Natural killer cell treated with Interleukin-12 subunit alpha and Interleukin-12 subunit beta and Interleukin-15 and Interleukin-18, amount 100 ng/mL, for 72 hours (primary cell): ENCODE results near the gene EFNB2. TPM values are rescaled to one million over a fixed set of nuclear protein-coding genes. Genes with fewer than 3 reads are reported as not detected.

Source experiments
- ATAC-seq, 2 donors: fragments of 150-1000 bp; cut with Tn5 transposase in 1 of 2; sonication (Bioruptor Pico), chemical (Tn5 transposase) in 1 of 2; 2 replicates each; pipeline ENCODE4 v1.10.0; 2021
- DNase-seq: peaks from one replicate; pipeline ENCODE4 v3.0.0; 2022; ENCODE audit warnings: low spot score
- H3K27ac Mint-ChIP-seq, 2 donors: 1 replicate in 1 of 2; 2 replicates in 1 of 2; pipeline ENCODE4 v1.8.0; 2022; ENCODE audit warnings: mixed read lengths in 2 of 2, mild to moderate bottlenecking in 1 of 2, moderate library complexity in 1 of 2
- H3K27me3 Mint-ChIP-seq, 2 donors: 1 replicate in 1 of 2; 2 replicates in 1 of 2; pipeline ENCODE4 v1.8.0; 2022; ENCODE audit warnings: mixed read lengths in 2 of 2
- H3K36me3 Mint-ChIP-seq: one replicate; pipeline ENCODE4 v1.8.0; 2022; ENCODE audit warnings: mixed read lengths
- H3K4me1 Mint-ChIP-seq, 2 donors: 1 replicate in 1 of 2; 2 replicates in 1 of 2; pipeline ENCODE4 v1.8.0; 2022; ENCODE audit warnings: low read depth in 2 of 2, mixed read lengths in 2 of 2, mild to moderate bottlenecking in 1 of 2
- H3K4me3 Mint-ChIP-seq: one replicate; pipeline ENCODE4 v1.8.0; 2022; ENCODE audit warnings: mixed read lengths
- H3K9me3 Mint-ChIP-seq: 2 replicates; pipeline ENCODE4 v1.8.0; 2022; ENCODE audit warnings: mixed read lengths
- total RNA-seq, 2 donors: library from RNA; stranded (reverse); gene quantifications; one replicate each; pipeline ENCODE4 v1.2.3, GENCODE V29; 2022

EFNB2 gene
- total RNA-seq, 2 donors from 2014 or later: 0.26 to 0.28 TPM

- no peak for DNase-seq
- no peak for ATAC-seq
- Mint-ChIP-seq H3K36me3 (no peaks in the 10 kb centered on the region), H3K9me3 (no peaks in the 10 kb centered on the region), H3K27me3 (peaks cover 51 to 52% of the 10 kb centered on the region in 2 donors), H3K27ac (no peak overlapping the region), H3K4me3 (no peak overlapping the region), H3K4me1 (peaks cover 16 to 24% of the 10 kb centered on the region in 2 donors)
Observed at GRCh38 chr13:106496072-106496997, 39.1 kb downstream of the EFNB2 start.

DNA sequence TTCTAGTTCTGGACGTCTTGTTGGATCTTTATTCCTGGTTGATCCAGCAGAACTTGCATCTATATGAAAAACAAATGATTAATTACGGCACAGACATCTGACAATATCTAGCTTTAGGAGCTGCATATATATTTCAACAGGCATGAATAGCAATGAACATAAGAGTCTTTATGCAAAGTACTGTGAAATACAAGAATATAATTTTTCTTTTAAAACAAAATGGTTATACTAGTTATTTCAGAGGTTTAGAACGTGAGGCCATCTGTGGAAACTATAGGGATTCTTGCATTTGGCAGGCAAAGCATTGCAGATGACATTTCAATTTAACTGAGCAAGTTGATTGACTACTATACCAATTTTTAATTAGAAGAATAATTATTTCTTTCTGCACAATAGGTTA lies 40.5 kb downstream of the EFNB2 start:
- Mint-ChIP-seq H3K9me3 (no peaks in the 10 kb centered on the region), H3K4me3 (no peak overlapping the region), H3K27ac (no peak overlapping the region), H3K36me3 (no peaks in the 10 kb centered on the region), H3K4me1 (peaks cover 19 to 29% of the 10 kb centered on the region in 2 donors), H3K27me3 (peaks cover 51 to 57% of the 10 kb centered on the region in 2 donors)
- ATAC-seq (no peak), DNase-seq (no peak)

GRCh38 chr13:106494506-106494905 lies 41.0 kb downstream of the EFNB2 start:
- no peaks in the 10 kb centered on the region for H3K36me3 Mint-ChIP-seq

DNA sequence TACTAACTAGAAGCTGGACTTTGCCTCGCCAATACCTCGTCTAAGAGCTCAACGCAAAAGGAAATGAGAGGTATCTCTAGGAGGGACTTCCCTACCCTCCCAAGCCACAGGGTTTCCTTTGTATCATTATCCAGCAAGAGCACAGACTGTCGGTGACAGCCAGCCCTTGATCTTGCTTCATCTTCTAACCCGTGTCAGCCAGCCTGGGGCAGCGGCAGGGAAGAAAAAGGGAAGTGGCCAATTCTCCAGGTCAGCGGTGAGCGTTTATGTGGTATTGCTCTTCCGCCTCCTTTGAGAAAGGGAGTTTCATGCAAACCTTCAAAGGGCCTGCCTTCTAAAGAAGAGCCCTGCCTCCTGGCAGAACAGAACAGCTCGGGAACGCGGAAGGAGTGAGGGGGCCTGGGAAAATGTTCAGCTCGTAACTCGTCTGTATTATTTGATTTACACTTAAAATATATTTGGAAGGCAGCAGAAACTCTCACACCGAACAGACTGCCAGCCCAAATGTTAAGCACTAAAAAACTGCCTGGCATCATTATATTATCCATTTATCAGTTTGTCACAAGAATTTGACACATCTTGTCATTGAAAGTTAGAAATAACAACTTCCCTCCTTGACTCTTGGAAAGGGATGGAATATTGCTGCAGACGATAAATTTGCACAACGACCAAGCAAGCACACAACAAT lies 41.8 kb downstream of the EFNB2 start:
- H3K9me3 Mint-ChIP-seq: no peaks in the 10 kb centered on the region
- DNase-seq (no peak), ATAC-seq (peak; percentile 48 to 53)
- H3K27ac Mint-ChIP-seq: no peak overlapping the region
- H3K36me3 Mint-ChIP-seq: no peaks in the 10 kb centered on the region
- no peak overlapping the region for H3K4me3 Mint-ChIP-seq
- H3K4me1 Mint-ChIP-seq: peaks cover 16 to 24% of the 10 kb centered on the region in 2 donors
- H3K27me3 Mint-ChIP-seq: peaks cover 48 to 65% of the 10 kb centered on the region in 2 donors

More at GRCh38 chr13:106494506-106494905, 41.0 kb downstream of the EFNB2 start:
- ATAC-seq: no peak
- no peak for DNase-seq
- peaks cover 50 to 58% of the 10 kb centered on the region in 2 donors for H3K27me3 Mint-ChIP-seq
- H3K9me3 Mint-ChIP-seq: no peaks in the 10 kb centered on the region
- peaks cover 16 to 27% of the 10 kb centered on the region in 2 donors for H3K4me1 Mint-ChIP-seq
- H3K27ac Mint-ChIP-seq: no peak overlapping the region
- H3K4me3 Mint-ChIP-seq: no peak overlapping the region

- no peaks in the 10 kb centered on the region for H3K36me3 Mint-ChIP-seq
- no peaks in the 10 kb centered on the region for H3K9me3 Mint-ChIP-seq
- ATAC-seq (no peak), DNase-seq (no peak)
- no peak overlapping the region for H3K27ac Mint-ChIP-seq
- H3K4me1 Mint-ChIP-seq: peaks cover 16 to 24% of the 10 kb centered on the region in 2 donors
- H3K27me3 Mint-ChIP-seq: peaks cover 41 to 59% of the 10 kb centered on the region in 2 donors
- H3K4me3 Mint-ChIP-seq: no peak overlapping the region
Observed at GRCh38 chr13:106492588-106493475, 42.6 kb downstream of the EFNB2 start.

DNA sequence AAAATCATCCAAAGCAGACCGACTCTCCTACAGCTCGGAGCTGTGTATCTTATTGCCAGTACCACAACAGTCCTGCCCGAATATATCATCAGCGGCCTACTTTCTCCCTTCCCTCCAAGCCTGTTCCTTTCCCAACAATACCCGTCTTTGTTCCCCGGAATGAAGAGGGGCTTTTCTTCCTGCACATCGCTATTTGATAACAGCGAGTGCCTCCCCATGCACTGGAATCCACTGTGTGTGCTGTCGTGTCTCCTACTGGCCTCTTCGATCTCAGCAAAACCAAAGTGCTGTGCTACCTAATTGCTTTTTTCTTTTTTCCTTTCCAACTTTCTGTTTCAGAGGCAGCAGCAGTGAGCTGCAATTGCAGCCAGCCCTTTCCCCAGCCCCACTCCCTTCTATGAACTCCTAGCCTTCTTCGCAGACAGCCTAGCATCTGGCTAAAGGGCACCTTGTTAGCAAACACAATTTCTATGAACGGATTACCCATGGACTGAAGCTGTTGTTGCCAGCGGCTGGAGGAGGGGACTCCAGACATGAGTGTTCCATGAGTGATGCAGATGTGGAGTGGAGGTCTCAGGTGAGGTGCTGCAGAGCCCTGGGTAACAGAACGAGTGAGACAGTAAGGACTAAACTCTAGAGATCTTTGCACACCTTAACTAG lies 43.4 kb downstream of the EFNB2 start:
- Mint-ChIP-seq H3K9me3 (no peaks in the 10 kb centered on the region), H3K4me3 (no peak overlapping the region), H3K27ac (no peak overlapping the region), H3K36me3 (no peaks in the 10 kb centered on the region), H3K27me3 (peaks cover 38 to 53% of the 10 kb centered on the region in 2 donors), H3K4me1 (peaks cover 16 to 24% of the 10 kb centered on the region in 2 donors)
- ATAC-seq: no peak
- no peak for DNase-seq

GRCh38 chr13:106491463-106491862 lies 44.0 kb downstream of the EFNB2 start:
- Mint-ChIP-seq H3K27me3 (peaks cover 40 to 54% of the 10 kb centered on the region in 2 donors), H3K9me3 (no peaks in the 10 kb centered on the region), H3K4me3 (no peak overlapping the region), H3K4me1 (peaks cover 16 to 24% of the 10 kb centered on the region in 2 donors), H3K27ac (peak overlapping the region in 1 of 2 donors; percentile 30), H3K36me3 (no peaks in the 10 kb centered on the region)
- no peak for ATAC-seq
- no peak for DNase-seq

GRCh38 chr13:106490569-106491321 lies 44.7 kb downstream of the EFNB2 start:
- no peaks in the 10 kb centered on the region for H3K9me3 Mint-ChIP-seq
- peak overlapping the region in 1 of 2 donors; percentile 30 for H3K27ac Mint-ChIP-seq
- no peak for ATAC-seq
- H3K36me3 Mint-ChIP-seq: no peaks in the 10 kb centered on the region
- H3K4me1 Mint-ChIP-seq: peaks cover 16 to 24% of the 10 kb centered on the region in 2 donors
- DNase-seq: no peak
- peaks cover 39 to 54% of the 10 kb centered on the region in 2 donors for H3K27me3 Mint-ChIP-seq
- H3K4me3 Mint-ChIP-seq: no peak overlapping the region

DNA sequence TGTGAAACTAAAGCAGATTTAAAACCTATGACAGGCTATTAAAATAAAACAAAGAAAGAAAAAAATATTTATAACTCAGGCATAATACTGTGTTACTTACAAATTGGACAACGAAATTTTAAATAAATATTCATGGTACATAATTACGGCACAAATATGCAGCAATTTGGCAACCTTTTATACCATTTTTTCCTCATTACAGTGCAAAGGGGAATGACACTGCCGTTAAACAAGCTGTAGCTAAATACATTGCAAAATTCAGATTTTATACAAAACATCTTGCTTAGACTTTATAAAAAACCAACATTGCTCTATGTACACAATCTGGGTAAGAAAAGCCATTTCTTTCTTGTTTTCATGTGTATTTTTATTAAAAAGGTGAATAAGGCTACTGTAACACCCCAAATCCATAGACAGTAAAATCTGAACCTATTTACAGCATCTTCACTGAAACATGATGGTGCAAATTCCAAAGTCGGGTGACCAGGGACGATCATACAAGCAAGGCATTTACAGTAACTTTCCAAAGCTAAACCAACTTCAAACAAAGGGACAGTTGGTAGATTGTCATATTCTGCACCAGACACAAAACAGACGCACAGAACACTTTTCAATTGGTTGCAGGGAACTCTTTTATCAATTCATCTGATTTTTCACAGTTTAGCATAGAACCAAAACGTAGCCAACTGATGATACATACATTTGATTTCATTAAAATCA lies 45.5 kb downstream of the EFNB2 start:
- no peaks in the 10 kb centered on the region for H3K9me3 Mint-ChIP-seq
- no peaks in the 10 kb centered on the region for H3K36me3 Mint-ChIP-seq
- ATAC-seq: no peak
- peaks cover 16 to 24% of the 10 kb centered on the region in 2 donors for H3K4me1 Mint-ChIP-seq
- no peak for DNase-seq
- no peak overlapping the region for H3K4me3 Mint-ChIP-seq
- H3K27ac Mint-ChIP-seq: no peak overlapping the region
- H3K27me3 Mint-ChIP-seq: peaks cover 42 to 55% of the 10 kb centered on the region in 2 donors

GRCh38 chr13:106488686-106489085 lies 46.8 kb downstream of the EFNB2 start:
- no peaks in the 10 kb centered on the region for H3K36me3 Mint-ChIP-seq
- ATAC-seq (no peak), DNase-seq (no peak)
- H3K27ac Mint-ChIP-seq: no peak overlapping the region
- H3K9me3 Mint-ChIP-seq: no peaks in the 10 kb centered on the region
- peaks cover 16 to 24% of the 10 kb centered on the region in 2 donors for H3K4me1 Mint-ChIP-seq
- H3K4me3 Mint-ChIP-seq: no peak overlapping the region
- peaks cover 45 to 55% of the 10 kb centered on the region in 2 donors for H3K27me3 Mint-ChIP-seq

- DNase-seq (no peak), ATAC-seq (no peak)
- Mint-ChIP-seq H3K4me1 (peaks cover 16 to 18% of the 10 kb centered on the region in 2 donors), H3K27me3 (peaks cover 45 to 61% of the 10 kb centered on the region in 2 donors), H3K27ac (no peak overlapping the region), H3K36me3 (no peaks in the 10 kb centered on the region), H3K9me3 (no peaks in the 10 kb centered on the region), H3K4me3 (no peak overlapping the region)
Observed at GRCh38 chr13:106488076-106488475, 47.4 kb downstream of the EFNB2 start.

- no peak for DNase-seq
- ATAC-seq: no peak
Observed at GRCh38 chr13:106487129-106487528, 48.3 kb downstream of the EFNB2 start.

More at GRCh38 chr13:106487129-106487528, 48.3 kb downstream of the EFNB2 start:
- Mint-ChIP-seq H3K27me3 (peaks cover 45 to 60% of the 10 kb centered on the region in 2 donors), H3K9me3 (no peaks in the 10 kb centered on the region), H3K36me3 (no peaks in the 10 kb centered on the region), H3K27ac (no peak overlapping the region), H3K4me1 (peaks cover 14 to 16% of the 10 kb centered on the region in 2 donors), H3K4me3 (no peak overlapping the region)
